GM21367 (cell line): ENCODE data around the gene PTGES2.

Experiments
- ATAC-seq: cut with Tn5 transposase; IDR thresholded peaks from one replicate; pipeline ENCODE4 v1.9.1; 2021; ENCODE audit not compliant: unreplicated experiment

The PTGES2 gene

GRCh38 chr9:128103589-128103962, 24.0 kb downstream of the PTGES2 start:
- no peak for ATAC-seq

- no peak for ATAC-seq
Measured at GRCh38 chr9:128102861-128103588, 24.5 kb downstream of the PTGES2 start.

- no peak for ATAC-seq
Measured at GRCh38 chr9:128102196-128102595, 25.3 kb downstream of the PTGES2 start.

DNA sequence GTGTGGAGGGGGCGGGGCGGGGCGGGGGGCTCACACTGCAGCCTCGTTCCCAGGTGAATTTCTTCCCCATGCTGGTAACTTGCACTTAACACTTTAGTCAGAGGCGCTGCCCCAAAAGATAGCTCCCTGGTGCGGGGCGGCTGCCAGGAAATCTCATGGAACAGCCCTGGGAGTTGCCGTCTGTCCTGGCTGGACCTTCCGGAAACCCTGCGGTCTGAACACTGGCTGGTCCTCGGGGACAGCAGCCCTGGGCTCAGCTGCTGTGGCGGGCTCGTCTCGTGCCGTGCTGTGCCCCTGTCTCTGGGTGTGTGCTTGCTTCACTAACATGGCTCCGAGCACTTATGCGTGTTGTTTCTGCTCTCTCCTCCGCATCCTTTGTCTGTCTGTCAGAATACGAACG, 25.8 kb downstream of the PTGES2 start:
- ATAC-seq, result no peak

- ATAC-seq, result no peak
Measured at GRCh38 chr9:128101231-128101661, 26.3 kb downstream of the PTGES2 start.

- ATAC-seq, result no peak
Measured at GRCh38 chr9:128100581-128100980, 26.9 kb downstream of the PTGES2 start.

DNA sequence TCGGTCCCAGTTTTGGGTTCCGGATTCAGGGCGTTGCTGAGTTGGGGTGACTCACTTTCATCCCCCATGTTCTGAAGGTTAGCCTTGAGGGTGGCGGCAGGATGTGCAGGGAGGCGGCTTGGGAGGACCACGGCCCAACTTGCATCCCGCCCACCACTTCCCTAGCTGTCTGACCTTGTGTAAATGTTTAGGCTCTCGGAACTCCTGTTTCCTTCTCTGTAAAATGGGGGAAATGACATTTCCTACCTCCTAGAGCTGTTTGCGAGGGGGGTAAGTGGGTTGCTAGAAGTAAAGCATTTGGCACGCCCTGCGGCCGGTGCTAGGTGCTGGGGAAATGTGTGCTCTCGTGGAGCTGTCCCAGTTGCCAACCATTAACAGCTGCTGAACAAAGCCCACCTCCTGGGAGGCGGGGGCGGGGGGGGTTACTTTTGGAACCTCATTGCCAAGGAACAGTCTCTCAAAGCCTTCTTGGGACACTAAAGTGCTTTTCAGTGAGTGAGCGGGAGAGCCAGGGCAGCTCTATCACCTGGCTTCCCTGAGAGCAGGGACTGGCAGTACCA, 27.5 kb downstream of the PTGES2 start:
- ATAC-seq, result no peak

- ATAC-seq, result no peak
Measured at GRCh38 chr9:128099231-128099931, 28.1 kb downstream of the PTGES2 start.

- no peak for ATAC-seq
Measured at GRCh38 chr9:128098297-128099230, 29.0 kb downstream of the PTGES2 start.

DNA sequence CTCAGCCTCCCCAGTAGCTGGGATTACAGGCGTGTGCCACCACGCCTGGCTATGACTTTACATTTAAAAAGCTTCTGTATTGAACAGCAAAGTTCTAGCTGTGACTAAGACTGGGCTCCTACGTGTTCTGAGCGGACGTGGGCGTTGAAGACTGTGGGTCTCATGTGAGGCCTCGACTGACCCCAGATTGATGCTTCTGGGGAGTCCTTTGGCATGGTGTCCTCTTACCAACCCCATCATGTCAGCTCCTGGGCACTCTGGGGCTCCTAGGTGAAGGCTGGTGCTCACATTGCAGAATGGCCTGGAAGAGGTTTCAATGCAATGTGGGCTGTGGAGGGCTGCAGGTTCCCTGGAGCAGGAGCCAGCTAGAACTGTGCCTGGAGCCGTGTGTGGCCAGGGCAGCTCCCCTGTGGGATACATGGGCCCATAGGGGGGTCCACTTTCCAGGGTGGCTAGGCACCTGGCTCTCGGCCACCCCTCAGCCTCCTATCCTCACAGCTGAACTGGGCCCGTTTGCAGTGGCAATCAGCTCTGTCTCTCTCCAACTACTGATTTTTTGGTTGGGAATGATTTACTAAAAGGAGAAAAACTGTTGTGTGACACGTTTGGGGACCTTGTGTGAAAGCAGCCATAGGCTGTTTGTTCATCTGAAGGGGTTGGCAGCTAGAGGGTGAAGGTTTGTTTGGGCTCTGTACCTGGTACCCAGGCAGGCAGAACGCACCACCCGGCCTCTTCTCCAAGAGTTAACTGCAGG, 29.8 kb downstream of the PTGES2 start:
- ATAC-seq, result no peak

- ATAC-seq, result no peak
Measured at GRCh38 chr9:128096616-128097536, 30.7 kb downstream of the PTGES2 start.

- ATAC-seq, result no peak
Measured at GRCh38 chr9:128094950-128095544, 32.5 kb downstream of the PTGES2 start.

GRCh38 chr9:128094166-128094949, 33.2 kb downstream of the PTGES2 start:
- peak; percentile 77 for ATAC-seq

DNA sequence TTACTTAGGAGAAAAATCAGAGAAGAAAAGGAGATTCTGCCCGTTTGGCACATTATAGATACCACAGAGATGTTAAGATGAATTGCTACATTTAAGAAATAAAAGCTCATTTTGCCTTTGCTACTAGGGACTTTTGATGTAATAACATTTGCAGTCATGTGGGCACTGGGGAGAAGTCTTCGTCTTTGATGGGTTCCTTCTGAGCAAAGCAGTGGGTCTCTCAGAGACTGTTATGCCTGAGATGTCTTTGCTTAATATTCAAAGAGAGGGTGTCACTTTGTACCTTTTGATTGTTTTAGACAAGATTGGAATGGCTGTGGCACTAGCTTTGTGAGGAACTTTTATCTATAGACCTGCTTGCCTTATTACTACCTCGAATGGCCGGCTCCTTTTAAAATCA, 34.5 kb downstream of the PTGES2 start:
- no peak for ATAC-seq

DNA sequence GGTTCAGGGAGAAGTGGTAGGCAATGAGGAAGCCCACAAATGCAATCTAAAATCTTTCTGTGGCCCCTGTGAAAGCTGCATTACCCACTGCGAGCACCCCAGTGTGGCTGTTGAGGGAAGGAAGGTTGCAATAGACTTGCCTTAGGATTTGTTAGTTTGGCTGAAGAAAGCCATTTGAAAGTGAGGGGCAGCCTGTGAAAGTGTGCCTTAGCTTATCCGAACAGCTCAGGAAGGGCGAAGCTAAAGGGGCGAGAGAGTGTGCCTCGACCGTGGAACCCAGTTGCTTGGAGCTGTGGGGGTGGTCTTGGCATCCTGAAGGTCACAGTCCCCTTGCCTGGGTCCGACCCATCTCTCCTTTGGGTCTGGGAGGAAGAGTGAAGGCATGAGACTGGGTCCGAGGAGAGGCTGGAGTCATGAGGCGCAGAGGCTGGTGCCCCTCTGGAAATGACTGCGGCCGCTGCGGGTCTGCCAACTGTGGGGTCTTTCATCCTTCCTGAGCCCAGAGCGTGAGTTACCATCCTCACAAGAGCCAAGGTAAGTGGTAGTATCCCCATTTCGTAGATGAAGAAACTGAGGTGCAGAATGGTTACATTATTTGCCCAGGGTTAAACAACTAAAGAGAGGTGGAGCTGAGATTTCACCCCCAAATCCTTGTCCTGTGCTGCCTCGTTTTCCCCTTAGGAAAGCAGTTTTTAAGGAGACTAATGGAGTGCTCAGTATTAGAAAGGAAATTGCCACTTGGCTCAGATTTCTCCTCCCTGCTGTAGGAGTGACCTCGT, 35.1 kb downstream of the PTGES2 start:
- ATAC-seq, result no peak

- ATAC-seq, result no peak
Measured at GRCh38 chr9:128091571-128091970, 36.0 kb downstream of the PTGES2 start.

DNA sequence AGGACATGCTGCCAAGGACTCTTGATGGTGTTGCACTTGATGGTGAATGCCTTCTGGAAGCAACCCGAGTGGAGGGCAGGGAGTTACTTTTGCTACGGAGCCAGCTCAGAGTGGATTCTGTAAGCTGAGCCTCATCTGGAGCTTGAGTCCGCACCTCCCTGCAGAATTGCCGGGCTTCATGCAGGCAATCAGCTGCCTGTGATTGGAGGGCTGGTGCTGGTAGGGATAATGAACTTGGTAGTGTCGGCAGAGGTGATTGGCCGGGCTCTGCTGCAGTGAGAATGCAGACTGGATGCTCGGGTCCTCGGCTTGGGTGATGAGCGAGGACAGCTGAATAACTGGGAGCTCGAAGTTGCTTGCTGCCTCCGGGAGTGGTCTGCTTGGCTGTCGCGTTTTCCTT, 36.4 kb downstream of the PTGES2 start:
- no peak for ATAC-seq
